ENCODE data around the gene ELAVL1. TPM values are rescaled to one million over a fixed set of nuclear protein-coding genes. Genes with fewer than 3 reads are reported as not detected.

Gene ELAVL1
- total and polyA plus RNA-seq, 2 donors from 2014 or later = 34.6 to 64.7 TPM

- DNase-seq (peak in 1 of 5 donors; percentile 81), FAIRE-seq (no peak)
- intact Hi-C loops (cut with DNase I) = no loop called here
These were observed 80.7 kb downstream of the ELAVL1 start for GRCh38 chr19:7924651-7925170.

GRCh38 chr19:7924241-7924640 is 81.2 kb downstream of the ELAVL1 start:
- Histone ChIP-seq H3K9ac (ENCODE audit: low read length in 3 of 3) (no peak overlapping the region), H3K27me3 (ENCODE audit: control insufficient read depth, insufficient read depth, low read length) (no peaks in the 10 kb centered on the region), H3K36me3 (ENCODE audit: control insufficient read depth in 2 of 3, insufficient read depth in 3 of 3, low read length in 3 of 3) (peaks cover 0 to 11% (median 0%) of the 10 kb centered on the region in 3 donors), H3K9me3 (ENCODE audit: control insufficient read depth in 2 of 3, insufficient read depth in 1 of 3, low read length in 3 of 3) (no peaks in the 10 kb centered on the region), H3K27ac (ENCODE audit: low read depth in 2 of 2, low read length in 2 of 2) (no peak overlapping the region), H3K4me3 (ENCODE audit: low read length in 3 of 3) (no peak overlapping the region), H3K4me1 (ENCODE audit: control insufficient read depth in 2 of 3, insufficient read depth in 2 of 3, low read depth in 1 of 3, low read length in 3 of 3) (peaks cover 0 to 35% (median 11%) of the 10 kb centered on the region in 3 donors)
- intact Hi-C loops (cut with DNase I) = no loop called here
- FAIRE-seq = no peak
- no peak for DNase-seq
- TF ChIP-seq CTCF (IDR thresholded peaks at IDR 0.05; ENCODE audit: borderline replicate concordance, extremely low read depth, insufficient read depth) = no peak

More at GRCh38 chr19:7924651-7925170, 80.7 kb downstream of the ELAVL1 start:
- no peak overlapping the region for H3K27ac ChIP-seq (ENCODE audit: low read depth in 2 of 2, low read length in 2 of 2)
- H3K4me1 ChIP-seq (ENCODE audit: control insufficient read depth in 2 of 3, insufficient read depth in 2 of 3, low read depth in 1 of 3, low read length in 3 of 3) = peaks cover 0 to 33% (median 11%) of the 10 kb centered on the region in 3 donors
- no peaks in the 10 kb centered on the region for H3K27me3 ChIP-seq (ENCODE audit: control insufficient read depth, insufficient read depth, low read length)
- TF ChIP-seq CTCF (IDR thresholded peaks at IDR 0.05; ENCODE audit: borderline replicate concordance, extremely low read depth, insufficient read depth) = no peak
- peaks cover 0 to 11% (median 0%) of the 10 kb centered on the region in 3 donors for H3K36me3 ChIP-seq (ENCODE audit: control insufficient read depth in 2 of 3, insufficient read depth in 3 of 3, low read length in 3 of 3)
- no peak overlapping the region for H3K4me3 ChIP-seq (ENCODE audit: low read length in 3 of 3)
- no peak overlapping the region for H3K9ac ChIP-seq (ENCODE audit: low read length in 3 of 3)
- H3K9me3 ChIP-seq (ENCODE audit: control insufficient read depth in 2 of 3, insufficient read depth in 1 of 3, low read length in 3 of 3) = no peaks in the 10 kb centered on the region

- Histone ChIP-seq H3K9me3 (ENCODE audit: control insufficient read depth in 2 of 3, insufficient read depth in 1 of 3, low read length in 3 of 3) (no peaks in the 10 kb centered on the region), H3K27ac (ENCODE audit: low read depth in 2 of 2, low read length in 2 of 2) (no peak overlapping the region), H3K4me1 (ENCODE audit: control insufficient read depth in 2 of 3, insufficient read depth in 2 of 3, low read depth in 1 of 3, low read length in 3 of 3) (peaks cover 0 to 31% (median 11%) of the 10 kb centered on the region in 3 donors), H3K9ac (ENCODE audit: low read length in 3 of 3) (no peak overlapping the region), H3K36me3 (ENCODE audit: control insufficient read depth in 2 of 3, insufficient read depth in 3 of 3, low read length in 3 of 3) (peaks cover 0 to 11% (median 0%) of the 10 kb centered on the region in 3 donors), H3K4me3 (ENCODE audit: low read length in 3 of 3) (no peak overlapping the region), H3K27me3 (ENCODE audit: control insufficient read depth, insufficient read depth, low read length) (peaks cover 3% of the 10 kb centered on the region)
- intact Hi-C loops (cut with DNase I) = no loop called here
- no peak for FAIRE-seq
- no peak for TF ChIP-seq CTCF (IDR thresholded peaks at IDR 0.05; ENCODE audit: borderline replicate concordance, extremely low read depth, insufficient read depth)
- DNase-seq = peak in 2 of 5 donors; percentile 72 to 77
These were observed 81.9 kb downstream of the ELAVL1 start for GRCh38 chr19:7923295-7924191.

Data from kidney (tissue), 14 donors.